Chondrocyte (in vitro differentiated cells): ENCODE results near the gene UMAD1. TPM values are rescaled to one million over a fixed set of nuclear protein-coding genes. Genes with fewer than 3 reads are reported as not detected.
"Not testable (repeated sequence)": the region's sequence is repeated elsewhere in the genome, so short reads cannot be mapped to it uniquely, and the experiment has no call there.

ENCODE experiments used
- DNase-seq: peaks from one replicate; pipeline ENCODE4 v3.0.0; 2021; ENCODE audit warnings: mixed read lengths, low spot score
- H3K27ac Mint-ChIP-seq: one replicate; pipeline ENCODE4 v1.8.0; 2021; ENCODE audit warnings: mild to moderate bottlenecking, moderate library complexity, mixed read lengths; ENCODE audit not compliant: unreplicated experiment
- H3K27me3 Mint-ChIP-seq: 2 replicates; pipeline ENCODE4 v1.8.0; 2021; ENCODE audit warnings: low read depth, mixed read lengths
- H3K36me3 Mint-ChIP-seq: 2 replicates; pipeline ENCODE4 v1.8.0; 2021; ENCODE audit warnings: low read depth, mixed read lengths
- H3K4me1 Mint-ChIP-seq: 2 replicates; pipeline ENCODE4 v1.8.0; 2021; ENCODE audit warnings: low read depth, mild to moderate bottlenecking, mixed read lengths
- H3K4me3 Mint-ChIP-seq: one replicate; pipeline ENCODE4 v1.8.0; 2021; ENCODE audit warnings: mild to moderate bottlenecking, moderate library complexity, mixed read lengths; ENCODE audit not compliant: unreplicated experiment
- H3K9me3 Mint-ChIP-seq: 2 replicates; pipeline ENCODE4 v1.8.0; 2021; ENCODE audit warnings: low read depth, mixed read lengths
- total RNA-seq: library from RNA; stranded (reverse); gene quantifications from 3 replicates; pipeline ENCODE4 v1.2.1, GENCODE V29; 2021
- TF ChIP-seq, protein P1 (sequence below): fragments of 200-600 bp; sonication (generic); IDR thresholded peaks from 2 replicates; pipeline ENCODE4 v1.5.0; 2021; ENCODE audit warnings: antibody characterized with exemption, mild to moderate bottlenecking, moderate library complexity

Gene UMAD1
- total RNA-seq, 1 donor from 2014 or later: 5.5 TPM

DNA sequence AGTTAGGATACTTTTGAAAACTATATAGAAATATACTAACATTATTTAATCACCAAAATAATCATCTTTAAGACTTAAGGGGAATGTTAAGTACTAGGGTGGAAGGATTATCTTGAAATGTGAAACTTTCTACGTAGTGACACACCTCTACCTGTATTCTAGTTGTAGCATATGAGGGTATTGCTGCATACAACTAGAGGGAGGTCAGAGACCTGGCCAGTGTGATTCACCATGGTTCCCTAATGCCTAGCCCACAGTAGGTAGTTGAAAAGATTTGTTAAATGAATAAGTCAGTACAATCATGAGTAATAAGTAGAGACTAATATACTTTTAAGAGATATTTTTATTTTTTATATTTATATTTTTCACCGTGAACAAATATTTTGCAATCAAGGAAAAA lies 162.0 kb downstream of the UMAD1 start:
- TF ChIP-seq, protein P1, sequence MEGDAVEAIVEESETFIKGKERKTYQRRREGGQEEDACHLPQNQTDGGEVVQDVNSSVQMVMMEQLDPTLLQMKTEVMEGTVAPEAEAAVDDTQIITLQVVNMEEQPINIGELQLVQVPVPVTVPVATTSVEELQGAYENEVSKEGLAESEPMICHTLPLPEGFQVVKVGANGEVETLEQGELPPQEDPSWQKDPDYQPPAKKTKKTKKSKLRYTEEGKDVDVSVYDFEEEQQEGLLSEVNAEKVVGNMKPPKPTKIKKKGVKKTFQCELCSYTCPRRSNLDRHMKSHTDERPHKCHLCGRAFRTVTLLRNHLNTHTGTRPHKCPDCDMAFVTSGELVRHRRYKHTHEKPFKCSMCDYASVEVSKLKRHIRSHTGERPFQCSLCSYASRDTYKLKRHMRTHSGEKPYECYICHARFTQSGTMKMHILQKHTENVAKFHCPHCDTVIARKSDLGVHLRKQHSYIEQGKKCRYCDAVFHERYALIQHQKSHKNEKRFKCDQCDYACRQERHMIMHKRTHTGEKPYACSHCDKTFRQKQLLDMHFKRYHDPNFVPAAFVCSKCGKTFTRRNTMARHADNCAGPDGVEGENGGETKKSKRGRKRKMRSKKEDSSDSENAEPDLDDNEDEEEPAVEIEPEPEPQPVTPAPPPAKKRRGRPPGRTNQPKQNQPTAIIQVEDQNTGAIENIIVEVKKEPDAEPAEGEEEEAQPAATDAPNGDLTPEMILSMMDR: no peak
- no peak overlapping the region for H3K4me3 Mint-ChIP-seq
- no peak for DNase-seq
- no peaks in the 10 kb centered on the region for H3K4me1 Mint-ChIP-seq
- no peaks in the 10 kb centered on the region for H3K27me3 Mint-ChIP-seq
- no peak overlapping the region for H3K27ac Mint-ChIP-seq
- no peaks in the 10 kb centered on the region for H3K9me3 Mint-ChIP-seq
- peaks cover 2% of the 10 kb centered on the region for H3K36me3 Mint-ChIP-seq

DNA sequence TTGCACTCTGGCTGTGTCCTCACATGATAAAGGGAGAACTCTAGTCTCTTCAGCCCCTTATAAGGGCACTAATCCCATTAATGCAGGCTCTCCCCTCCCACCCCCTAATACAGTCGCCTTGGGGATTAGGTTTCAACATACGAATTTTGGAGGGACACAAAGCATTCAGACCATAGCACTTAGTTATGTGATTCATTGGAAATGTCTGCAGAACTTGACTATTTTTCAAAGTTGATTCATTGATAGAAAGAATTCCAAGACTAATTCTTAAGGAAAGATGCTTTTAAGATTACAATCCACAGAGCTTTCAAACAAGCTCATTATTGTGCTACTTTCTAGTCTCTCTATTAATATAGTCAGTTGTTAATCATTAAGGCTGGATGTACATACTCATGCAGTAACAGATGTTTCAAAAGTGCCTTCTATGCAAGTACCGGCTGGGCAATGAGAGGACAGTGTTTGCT lies 163.2 kb downstream of the UMAD1 start:
- Mint-ChIP-seq H3K27me3 (no peaks in the 10 kb centered on the region), H3K27ac (no peak overlapping the region), H3K36me3 (no peaks in the 10 kb centered on the region), H3K4me3 (no peak overlapping the region), H3K9me3 (no peaks in the 10 kb centered on the region), H3K4me1 (no peaks in the 10 kb centered on the region)
- DNase-seq: no peak
- TF ChIP-seq, protein P1: no peak

DNA sequence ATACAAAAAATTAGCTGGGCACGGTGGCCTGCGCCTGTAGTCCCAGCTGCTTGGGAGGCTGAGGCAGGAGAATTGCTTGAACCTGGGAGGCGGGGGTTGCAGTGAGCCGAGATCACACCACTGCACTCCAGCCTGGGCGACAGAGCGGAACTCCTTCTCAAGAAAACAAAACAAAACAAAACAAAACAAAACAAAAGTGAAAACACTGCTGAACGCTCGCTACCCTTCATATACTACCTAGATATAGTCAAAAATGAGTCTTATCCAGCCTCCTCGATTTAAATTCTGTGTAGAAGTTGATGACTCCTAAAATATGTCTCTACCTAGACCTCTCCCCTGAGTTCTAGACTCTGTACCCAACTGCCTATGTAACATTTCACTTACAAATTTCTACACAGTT lies 164.3 kb downstream of the UMAD1 start:
- not testable (repeated sequence) for H3K27me3 Mint-ChIP-seq, H3K27ac Mint-ChIP-seq, H3K4me1 Mint-ChIP-seq, DNase-seq, H3K4me3 Mint-ChIP-seq, H3K36me3 Mint-ChIP-seq, H3K9me3 Mint-ChIP-seq

DNA sequence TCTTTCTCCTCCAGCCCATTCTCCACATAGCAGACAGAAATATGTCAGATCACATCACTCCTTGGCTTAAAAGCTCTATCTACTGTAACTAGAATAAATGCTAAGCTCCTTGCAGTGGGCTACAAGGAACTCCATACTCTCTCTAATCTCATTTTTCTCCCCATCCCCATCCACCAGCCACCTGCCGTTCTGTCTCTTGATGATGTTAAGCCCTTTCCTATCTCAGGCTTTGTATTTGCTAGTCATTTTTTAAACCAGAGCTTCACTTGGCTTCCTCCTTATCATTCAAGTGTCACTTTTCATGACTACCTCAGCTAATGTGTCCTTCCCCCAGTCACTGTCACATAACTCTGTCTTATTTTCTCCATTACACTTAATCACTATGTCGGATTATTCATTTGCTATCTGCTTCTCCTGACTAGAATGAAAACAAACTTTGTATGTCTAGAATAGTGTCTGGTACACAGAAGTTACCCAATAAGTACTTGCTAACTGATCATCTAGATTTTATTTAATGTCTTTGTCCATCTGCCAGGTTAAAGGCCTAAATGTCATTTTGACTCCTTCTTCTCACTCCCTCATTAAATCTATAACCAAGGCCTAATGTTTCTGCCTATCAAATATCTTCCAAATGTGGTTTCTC lies 165.1 kb downstream of the UMAD1 start:
- Mint-ChIP-seq H3K4me1 (no peaks in the 10 kb centered on the region), H3K36me3 (no peaks in the 10 kb centered on the region), H3K9me3 (no peaks in the 10 kb centered on the region), H3K4me3 (no peak overlapping the region), H3K27me3 (no peaks in the 10 kb centered on the region), H3K27ac (no peak overlapping the region)
- DNase-seq: no peak
- TF ChIP-seq, protein P1: no peak

DNA sequence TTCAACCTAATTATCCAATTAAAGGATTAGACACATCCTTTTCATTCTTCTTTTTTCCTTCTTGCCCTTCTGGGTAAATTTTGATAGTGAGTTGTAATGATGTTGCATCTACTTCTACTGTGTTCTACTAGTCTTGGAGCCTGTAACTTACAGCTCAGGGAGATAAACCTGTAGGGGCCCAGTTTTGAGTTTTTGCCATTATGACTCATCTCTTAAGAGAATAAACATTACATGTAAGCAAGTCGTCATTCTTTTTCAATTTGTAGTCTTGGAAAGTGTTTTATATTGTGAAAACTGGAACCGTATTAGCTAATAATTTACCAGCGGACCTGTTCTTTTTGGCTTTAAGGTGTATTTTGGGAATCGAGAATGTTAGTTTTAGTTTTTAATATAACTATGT lies 167.6 kb downstream of the UMAD1 start:
- TF ChIP-seq, protein P1: no peak
- no peaks in the 10 kb centered on the region for H3K4me1 Mint-ChIP-seq
- no peaks in the 10 kb centered on the region for H3K27me3 Mint-ChIP-seq
- H3K27ac Mint-ChIP-seq: no peak overlapping the region
- H3K4me3 Mint-ChIP-seq: no peak overlapping the region
- no peaks in the 10 kb centered on the region for H3K36me3 Mint-ChIP-seq
- DNase-seq: no peak
- no peaks in the 10 kb centered on the region for H3K9me3 Mint-ChIP-seq

DNA sequence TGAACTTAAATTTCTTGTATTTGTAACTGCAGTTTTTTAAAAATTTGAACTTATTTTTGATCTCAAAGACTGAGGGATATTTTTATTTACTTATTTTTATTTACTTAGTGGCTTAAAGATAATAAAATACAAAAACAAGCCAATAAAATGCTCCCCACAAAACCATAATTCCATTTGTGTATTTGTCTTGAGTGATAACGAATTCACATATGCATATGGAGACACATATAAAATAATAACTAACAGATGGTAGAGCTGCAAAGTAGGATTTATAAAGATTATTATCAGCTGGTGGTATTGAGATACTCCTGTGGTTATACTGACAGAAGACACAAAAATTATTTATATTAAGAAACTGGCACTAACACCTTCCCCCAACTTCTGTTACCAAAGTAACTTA lies 168.1 kb downstream of the UMAD1 start:
- Mint-ChIP-seq H3K9me3 (no peaks in the 10 kb centered on the region), H3K27ac (no peak overlapping the region), H3K27me3 (no peaks in the 10 kb centered on the region), H3K36me3 (no peaks in the 10 kb centered on the region), H3K4me1 (no peaks in the 10 kb centered on the region), H3K4me3 (no peak overlapping the region)
- TF ChIP-seq, protein P1: no peak
- no peak for DNase-seq
